H9 (cell line): ENCODE results near the gene FMO3. TPM values are rescaled to one million over a fixed set of nuclear protein-coding genes. Genes with fewer than 3 reads are reported as not detected.

Experiments used
- DNase-seq: peaks from one replicate; pipeline ENCODE4 v3.0.0-alpha.2; 2017
- H2AFZ ChIP-seq: one replicate; pipeline ENCODE4 v1.6.1; 2013; ENCODE audit warnings: mild to moderate bottlenecking, low read length, control low read depth, moderate library complexity
- H2AK5ac ChIP-seq: 2 replicates; pipeline ENCODE4 v1.6.1; 2013; ENCODE audit warnings: low read length, control low read depth, mixed read lengths; ENCODE audit not compliant: insufficient read length
- H2BK120ac ChIP-seq: one replicate; pipeline ENCODE4 v1.6.1; 2013; ENCODE audit warnings: low read depth, mild to moderate bottlenecking, low read length, control low read depth, inconsistent platforms; ENCODE audit not compliant: poor library complexity, severe bottlenecking
- H2BK12ac ChIP-seq: 2 replicates; pipeline ENCODE4 v1.6.1; 2013; ENCODE audit warnings: low read length, control low read depth, mixed read lengths, low read depth; ENCODE audit not compliant: insufficient read length
- H2BK15ac ChIP-seq: 2 replicates; pipeline ENCODE4 v1.6.1; 2013; ENCODE audit warnings: low read depth, low read length, control low read depth
- H2BK20ac ChIP-seq: one replicate; pipeline ENCODE4 v1.6.1; 2013; ENCODE audit warnings: low read depth, mild to moderate bottlenecking, low read length, control low read depth, inconsistent platforms; ENCODE audit not compliant: poor library complexity, severe bottlenecking
- H2BK5ac ChIP-seq: 2 replicates; pipeline ENCODE4 v1.6.1; 2013; ENCODE audit warnings: low read length, control low read depth, mixed read lengths; ENCODE audit not compliant: insufficient read length
- H3K14ac ChIP-seq: 2 replicates; pipeline ENCODE4 v1.6.1; 2013; ENCODE audit warnings: low read length, control low read depth; ENCODE audit not compliant: insufficient read depth
- H3K18ac ChIP-seq: 2 replicates; pipeline ENCODE4 v1.6.1; 2013; ENCODE audit warnings: low read depth, mild to moderate bottlenecking, mixed read lengths, low read length, control low read depth; ENCODE audit not compliant: insufficient read length
- H3K23ac ChIP-seq: 2 replicates; pipeline ENCODE4 v1.6.1; 2013; ENCODE audit warnings: low read length, control low read depth, mixed read lengths, low read depth; ENCODE audit not compliant: insufficient read length
- H3K23me2 ChIP-seq: 2 replicates; pipeline ENCODE4 v1.6.1; 2013; ENCODE audit warnings: low read depth, mild to moderate bottlenecking, mixed read lengths, low read length, control low read depth; ENCODE audit not compliant: insufficient read length, poor library complexity, severe bottlenecking
- H3K27ac ChIP-seq: 2 replicates; pipeline ENCODE4 v1.5.1; 2013; ENCODE audit warnings: low read length, control low read depth, mixed read lengths, low read depth; ENCODE audit not compliant: insufficient read length
- H3K27me3 ChIP-seq: 2 replicates; pipeline ENCODE4 v1.6.1; 2013; ENCODE audit warnings: low read length, control low read depth, inconsistent platforms; ENCODE audit not compliant: insufficient read depth
- H3K4ac ChIP-seq: 2 replicates; pipeline ENCODE4 v1.6.1; 2013; ENCODE audit warnings: low read depth, mild to moderate bottlenecking, control low read depth, inconsistent platforms, low read length, moderate library complexity
- H3K4me1 ChIP-seq: 2 replicates; pipeline ENCODE4 v1.6.1; 2013; ENCODE audit warnings: low read length, control low read depth, inconsistent platforms; ENCODE audit not compliant: insufficient read depth
- H3K4me2 ChIP-seq: 2 replicates; pipeline ENCODE4 v1.6.1; 2013; ENCODE audit warnings: low read length, control low read depth, mixed read lengths; ENCODE audit not compliant: insufficient read length, insufficient read depth
- H3K56ac ChIP-seq: 2 replicates; pipeline ENCODE4 v1.6.1; 2013; ENCODE audit warnings: low read depth, mild to moderate bottlenecking, mixed read lengths, low read length, control low read depth; ENCODE audit not compliant: insufficient read length
- H3K79me1 ChIP-seq: 2 replicates; pipeline ENCODE4 v1.6.1; 2013; ENCODE audit warnings: low read depth, mild to moderate bottlenecking, moderate library complexity, low read length, control low read depth, inconsistent platforms; ENCODE audit not compliant: insufficient read depth, poor library complexity, severe bottlenecking
- H3K79me2 ChIP-seq: 2 replicates; pipeline ENCODE4 v1.6.1; 2013; ENCODE audit warnings: low read length, control low read depth, inconsistent platforms; ENCODE audit not compliant: insufficient read depth
- H3K9ac ChIP-seq: 2 replicates; pipeline ENCODE4 v1.6.1; 2013; ENCODE audit warnings: low read length, control low read depth, mixed read lengths; ENCODE audit not compliant: insufficient read length; ENCODE audit errors: extremely low read depth
- H3K9me3 ChIP-seq: one replicate; pipeline ENCODE4 v1.6.1; 2013; ENCODE audit warnings: low read depth, low read length, inconsistent platforms; ENCODE audit not compliant: control insufficient read depth
- H3T11ph ChIP-seq: one replicate; pipeline ENCODE4 v1.6.1; 2013; ENCODE audit warnings: mild to moderate bottlenecking, low read length, control low read depth, inconsistent platforms
- H4K20me1 ChIP-seq: one replicate; pipeline ENCODE4 v1.6.1; 2013; ENCODE audit not compliant: control insufficient read depth, insufficient read length, insufficient read depth
- H4K5ac ChIP-seq: 2 replicates; pipeline ENCODE4 v1.6.1; 2013; ENCODE audit warnings: low read depth, mild to moderate bottlenecking, mixed read lengths, low read length, control low read depth; ENCODE audit not compliant: insufficient read length
- H4K8ac ChIP-seq: replicated peaks from 2 replicates; pipeline ENCODE4 v1.6.1; 2013; ENCODE audit warnings: low read length, control low read depth, mixed read lengths, low read depth; ENCODE audit not compliant: insufficient read length
- H4K91ac ChIP-seq: 2 replicates; pipeline ENCODE4 v1.6.1; 2013; ENCODE audit warnings: low read depth, mild to moderate bottlenecking, moderate library complexity, mixed read lengths, low read length, control low read depth; ENCODE audit not compliant: insufficient read length
- H3K27ac Mint-ChIP-seq, 3 experiments: 2 replicates in 2 of 3; 3 replicates in 1 of 3; pipeline ENCODE4 v1.8.0; 2020 to 2021; ENCODE audit warnings: mixed read lengths in 3 of 3, mild to moderate bottlenecking in 1 of 3, moderate library complexity in 1 of 3
- H3K27me3 Mint-ChIP-seq: 2 replicates; pipeline ENCODE4 v1.8.0; 2021; ENCODE audit warnings: low read depth, mild to moderate bottlenecking, moderate library complexity, mixed read lengths
- H3K36me3 Mint-ChIP-seq, 3 experiments: 2 replicates in 2 of 3; 3 replicates in 1 of 3; pipeline ENCODE4 v1.8.0; 2020 to 2021; ENCODE audit warnings: low read depth in 3 of 3, mixed read lengths in 3 of 3; ENCODE audit not compliant: insufficient read depth in 1 of 3
- H3K4me1 Mint-ChIP-seq, 2 experiments: 2 replicates each; pipeline ENCODE4 v1.8.0; 2020; ENCODE audit warnings: mixed read lengths in 2 of 2
- H3K4me3 Mint-ChIP-seq, 2 experiments: 2 replicates in 1 of 2; 3 replicates in 1 of 2; pipeline ENCODE4 v1.8.0; 2020 to 2021; ENCODE audit warnings: mild to moderate bottlenecking in 2 of 2, mixed read lengths in 2 of 2, moderate library complexity in 1 of 2
- H3K9me3 Mint-ChIP-seq, 2 experiments: 2 replicates in 1 of 2; 3 replicates in 1 of 2; pipeline ENCODE4 v1.8.0; 2020; ENCODE audit warnings: mild to moderate bottlenecking in 2 of 2, mixed read lengths in 2 of 2, moderate library complexity in 1 of 2
- WGBS: extraction: QIAGEN DNeasy Blood & Tissue Kit; methylation state at CpG from one replicate; pipeline ENCODE4 v1.1.7; 2013; ENCODE audit warnings: missing lambda C conversion rate, low lambda C conversion rate, mixed read lengths; ENCODE audit not compliant: insufficient read length; ENCODE audit errors: extremely low coverage; 5-methylcytosine and 5-hydroxymethylcytosine counted together
- total RNA-seq: library from RNA; stranded (reverse); gene quantifications from 2 replicates; pipeline ENCODE4 v1.2.1, GENCODE V29; 2021
- TF ChIP-seq, protein P1 (sequence below): fragments of 200-600 bp; sonication (generic); conservative IDR thresholded peaks from 3 replicates; pipeline ENCODE4 v1.8.0; 2021; ENCODE audit warnings: antibody characterized with exemption, mild to moderate bottlenecking

The FMO3 gene
- total RNA-seq, 1 experiment from 2014 or later, result not detected

DNA sequence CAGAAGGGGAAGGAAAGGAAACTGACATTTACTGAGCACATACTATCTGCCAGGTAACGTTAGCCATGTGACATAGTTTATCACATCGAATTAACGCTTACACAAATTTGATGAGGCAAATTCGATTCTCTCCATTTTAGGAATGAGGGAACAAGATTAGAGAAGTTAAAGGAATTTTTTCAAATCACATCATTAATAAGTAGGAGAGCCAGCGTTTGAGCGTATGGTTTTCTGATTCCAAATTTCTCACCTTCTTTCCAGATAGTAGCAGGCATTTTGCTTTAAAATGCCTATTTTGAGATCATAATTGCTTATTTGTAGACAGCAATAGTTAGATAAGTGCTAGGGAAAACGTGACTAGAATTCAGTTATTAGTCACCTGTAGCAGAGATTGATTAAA is 19.3 kb downstream of the FMO3 start:
- H2BK20ac ChIP-seq, result no peak overlapping the region
- Mint-ChIP-seq H3K4me3 (no peak overlapping the region), H3K4me1 (peaks cover 10 to 12% of the 10 kb centered on the region in 2 experiments), H3K27ac (no peak overlapping the region), H3K27me3 (no peaks in the 10 kb centered on the region), H3K36me3 (no peaks in the 10 kb centered on the region), H3K9me3 (no peaks in the 10 kb centered on the region)
- no peak overlapping the region for H2BK120ac ChIP-seq
- no peak overlapping the region for H4K5ac ChIP-seq
- no peak overlapping the region for H4K91ac ChIP-seq
- H3K27ac ChIP-seq, result no peak overlapping the region
- H3K79me1 ChIP-seq, result no peaks in the 10 kb centered on the region
- no peak overlapping the region for H3K9ac ChIP-seq
- H3K79me2 ChIP-seq, result no peaks in the 10 kb centered on the region
- no peak overlapping the region for H3K18ac ChIP-seq
- DNase-seq, result no peak
- TF ChIP-seq, protein P1, sequence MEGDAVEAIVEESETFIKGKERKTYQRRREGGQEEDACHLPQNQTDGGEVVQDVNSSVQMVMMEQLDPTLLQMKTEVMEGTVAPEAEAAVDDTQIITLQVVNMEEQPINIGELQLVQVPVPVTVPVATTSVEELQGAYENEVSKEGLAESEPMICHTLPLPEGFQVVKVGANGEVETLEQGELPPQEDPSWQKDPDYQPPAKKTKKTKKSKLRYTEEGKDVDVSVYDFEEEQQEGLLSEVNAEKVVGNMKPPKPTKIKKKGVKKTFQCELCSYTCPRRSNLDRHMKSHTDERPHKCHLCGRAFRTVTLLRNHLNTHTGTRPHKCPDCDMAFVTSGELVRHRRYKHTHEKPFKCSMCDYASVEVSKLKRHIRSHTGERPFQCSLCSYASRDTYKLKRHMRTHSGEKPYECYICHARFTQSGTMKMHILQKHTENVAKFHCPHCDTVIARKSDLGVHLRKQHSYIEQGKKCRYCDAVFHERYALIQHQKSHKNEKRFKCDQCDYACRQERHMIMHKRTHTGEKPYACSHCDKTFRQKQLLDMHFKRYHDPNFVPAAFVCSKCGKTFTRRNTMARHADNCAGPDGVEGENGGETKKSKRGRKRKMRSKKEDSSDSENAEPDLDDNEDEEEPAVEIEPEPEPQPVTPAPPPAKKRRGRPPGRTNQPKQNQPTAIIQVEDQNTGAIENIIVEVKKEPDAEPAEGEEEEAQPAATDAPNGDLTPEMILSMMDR, result no peak
- no peak overlapping the region for H2BK15ac ChIP-seq
- no peak overlapping the region for H2BK12ac ChIP-seq
- no peaks in the 10 kb centered on the region for H3K27me3 ChIP-seq
- H3K4me1 ChIP-seq, result no peaks in the 10 kb centered on the region; the same call in 1 of the 2 replicates
- no peak overlapping the region for H2AK5ac ChIP-seq
- no peaks in the 10 kb centered on the region for H3K9me3 ChIP-seq
- H4K20me1 ChIP-seq, result no peaks in the 10 kb centered on the region
- no peak overlapping the region for H3K14ac ChIP-seq
- H3K23me2 ChIP-seq, result no peaks in the 10 kb centered on the region
- no CpG with 5 or more reads among the region's 7 CpGs for WGBS
- H2AFZ ChIP-seq, result no peak overlapping the region
- no peak overlapping the region for H3T11ph ChIP-seq
- H3K4ac ChIP-seq, result no peak overlapping the region
- H2BK5ac ChIP-seq, result no peak overlapping the region
- no peak overlapping the region for H3K56ac ChIP-seq
- H3K23ac ChIP-seq, result no peak overlapping the region
- H3K4me2 ChIP-seq, result no peak overlapping the region
- no peak overlapping the region for H4K8ac ChIP-seq
